Measurements from ENCODE around the gene ERI3. TPM values are rescaled to one million over a fixed set of nuclear protein-coding genes. Genes with fewer than 3 reads are reported as not detected.

ERI3 gene
- total RNA-seq, 1 experiment from 2014 or later, result 83.3 TPM

DNA sequence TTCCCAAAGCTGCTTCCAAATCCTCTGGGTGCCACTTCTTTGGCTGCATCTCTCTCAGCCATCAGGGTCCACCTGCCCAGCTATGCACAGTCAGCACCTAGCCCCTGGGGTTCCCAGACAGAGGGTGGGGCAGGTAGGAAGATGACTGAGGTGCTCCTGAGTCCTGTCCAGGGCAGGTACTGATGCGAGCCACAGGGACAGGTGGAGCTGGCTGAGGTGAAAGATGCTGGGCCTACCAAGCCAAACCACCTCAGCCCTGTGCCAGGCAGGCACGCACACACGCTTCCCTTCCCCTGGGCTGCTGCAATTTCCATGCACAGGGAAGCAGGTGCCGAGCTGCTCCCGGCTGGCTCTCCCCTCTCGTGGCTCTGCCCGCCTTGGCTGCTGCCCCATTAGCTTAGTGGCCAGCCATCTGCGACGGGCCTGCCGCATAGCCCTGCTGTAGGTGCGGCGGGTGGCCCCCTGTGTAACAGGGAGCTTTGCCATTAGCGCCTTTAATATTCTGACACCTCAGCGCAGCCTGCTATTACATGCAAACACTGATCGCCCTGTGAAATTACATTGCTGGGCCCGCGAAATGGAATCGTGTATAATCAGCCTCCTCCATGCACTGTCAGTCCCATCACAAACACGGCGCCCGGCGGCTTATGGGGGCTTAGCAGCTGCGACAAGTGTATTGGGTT is 102.9 kb downstream of the ERI3 start:
- BruUV-seq (replicated peaks), result no TSS peak
- TF ChIP-seq, protein P1, sequence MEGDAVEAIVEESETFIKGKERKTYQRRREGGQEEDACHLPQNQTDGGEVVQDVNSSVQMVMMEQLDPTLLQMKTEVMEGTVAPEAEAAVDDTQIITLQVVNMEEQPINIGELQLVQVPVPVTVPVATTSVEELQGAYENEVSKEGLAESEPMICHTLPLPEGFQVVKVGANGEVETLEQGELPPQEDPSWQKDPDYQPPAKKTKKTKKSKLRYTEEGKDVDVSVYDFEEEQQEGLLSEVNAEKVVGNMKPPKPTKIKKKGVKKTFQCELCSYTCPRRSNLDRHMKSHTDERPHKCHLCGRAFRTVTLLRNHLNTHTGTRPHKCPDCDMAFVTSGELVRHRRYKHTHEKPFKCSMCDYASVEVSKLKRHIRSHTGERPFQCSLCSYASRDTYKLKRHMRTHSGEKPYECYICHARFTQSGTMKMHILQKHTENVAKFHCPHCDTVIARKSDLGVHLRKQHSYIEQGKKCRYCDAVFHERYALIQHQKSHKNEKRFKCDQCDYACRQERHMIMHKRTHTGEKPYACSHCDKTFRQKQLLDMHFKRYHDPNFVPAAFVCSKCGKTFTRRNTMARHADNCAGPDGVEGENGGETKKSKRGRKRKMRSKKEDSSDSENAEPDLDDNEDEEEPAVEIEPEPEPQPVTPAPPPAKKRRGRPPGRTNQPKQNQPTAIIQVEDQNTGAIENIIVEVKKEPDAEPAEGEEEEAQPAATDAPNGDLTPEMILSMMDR (IDR thresholded peaks at IDR 0.05), result no peak
- TF ChIP-seq POLR2AphosphoS5 (IDR thresholded peaks at IDR 0.05; ENCODE audit: low read depth, low read length), result no peak
- TF ChIP-seq TCF7L2 (IDR thresholded peaks at IDR 0.05; ENCODE audit: low read depth, low read length), result no peak
- TF ChIP-seq, protein P2, sequence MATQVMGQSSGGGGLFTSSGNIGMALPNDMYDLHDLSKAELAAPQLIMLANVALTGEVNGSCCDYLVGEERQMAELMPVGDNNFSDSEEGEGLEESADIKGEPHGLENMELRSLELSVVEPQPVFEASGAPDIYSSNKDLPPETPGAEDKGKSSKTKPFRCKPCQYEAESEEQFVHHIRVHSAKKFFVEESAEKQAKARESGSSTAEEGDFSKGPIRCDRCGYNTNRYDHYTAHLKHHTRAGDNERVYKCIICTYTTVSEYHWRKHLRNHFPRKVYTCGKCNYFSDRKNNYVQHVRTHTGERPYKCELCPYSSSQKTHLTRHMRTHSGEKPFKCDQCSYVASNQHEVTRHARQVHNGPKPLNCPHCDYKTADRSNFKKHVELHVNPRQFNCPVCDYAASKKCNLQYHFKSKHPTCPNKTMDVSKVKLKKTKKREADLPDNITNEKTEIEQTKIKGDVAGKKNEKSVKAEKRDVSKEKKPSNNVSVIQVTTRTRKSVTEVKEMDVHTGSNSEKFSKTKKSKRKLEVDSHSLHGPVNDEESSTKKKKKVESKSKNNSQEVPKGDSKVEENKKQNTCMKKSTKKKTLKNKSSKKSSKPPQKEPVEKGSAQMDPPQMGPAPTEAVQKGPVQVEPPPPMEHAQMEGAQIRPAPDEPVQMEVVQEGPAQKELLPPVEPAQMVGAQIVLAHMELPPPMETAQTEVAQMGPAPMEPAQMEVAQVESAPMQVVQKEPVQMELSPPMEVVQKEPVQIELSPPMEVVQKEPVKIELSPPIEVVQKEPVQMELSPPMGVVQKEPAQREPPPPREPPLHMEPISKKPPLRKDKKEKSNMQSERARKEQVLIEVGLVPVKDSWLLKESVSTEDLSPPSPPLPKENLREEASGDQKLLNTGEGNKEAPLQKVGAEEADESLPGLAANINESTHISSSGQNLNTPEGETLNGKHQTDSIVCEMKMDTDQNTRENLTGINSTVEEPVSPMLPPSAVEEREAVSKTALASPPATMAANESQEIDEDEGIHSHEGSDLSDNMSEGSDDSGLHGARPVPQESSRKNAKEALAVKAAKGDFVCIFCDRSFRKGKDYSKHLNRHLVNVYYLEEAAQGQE (IDR thresholded peaks at IDR 0.05; ENCODE audit: insufficient read depth in 1 of 2, low read depth in 2 of 2, low read length in 1 of 2), result no peak
- TF ChIP-seq SIN3A (IDR thresholded peaks at IDR 0.05; ENCODE audit: borderline replicate concordance, insufficient read depth, low read depth, low read length), result no peak
- no peak for ATAC-seq

DNA sequence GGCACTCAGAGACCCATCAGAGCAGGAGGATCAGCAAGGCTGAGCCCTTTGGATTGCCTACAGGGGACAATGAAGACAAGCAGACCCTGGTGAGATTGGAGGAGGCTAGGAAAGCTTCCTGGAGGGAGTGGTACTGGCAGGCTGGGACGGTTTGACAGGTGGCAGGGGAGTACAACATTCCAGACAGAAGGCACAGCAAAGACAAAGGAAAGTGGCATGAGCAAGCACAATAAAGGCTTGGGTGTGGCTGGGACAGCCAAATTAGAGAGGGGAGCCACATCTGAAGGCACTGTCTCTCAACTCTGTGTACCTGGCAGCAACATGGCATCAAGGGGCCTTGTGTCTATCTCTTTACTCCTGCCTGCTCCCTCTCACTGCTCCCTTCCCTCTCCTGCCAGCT is 103.6 kb downstream of the ERI3 start:
- H3K27me3 ChIP-seq (ENCODE audit: control insufficient read depth, insufficient read depth, low read length), result no peaks in the 10 kb centered on the region
- ATAC-seq (no peak), DNase-seq (ENCODE audit: low read depth, low spot score) (no peak)
- no peak overlapping the region for H3K27ac ChIP-seq (ENCODE audit: low read length)
- H3K4me1 ChIP-seq (ENCODE audit: control insufficient read depth, insufficient read depth, low read length), result no peaks in the 10 kb centered on the region
- in situ Hi-C loops (cut with HindIII; ENCODE audit: low pct_unique_long_range_greater_than_20kb, low sequenced_read_pairs), result no loop called here
- no peaks in the 10 kb centered on the region for H3K36me3 ChIP-seq (ENCODE audit: control insufficient read depth, insufficient read depth, low read length)
- no peak for TF ChIP-seq SIN3A (IDR thresholded peaks at IDR 0.05; ENCODE audit: borderline replicate concordance, insufficient read depth, low read depth, low read length)
- TF ChIP-seq, protein P1 (IDR thresholded peaks at IDR 0.05), result no peak
- TF ChIP-seq, protein P2 (IDR thresholded peaks at IDR 0.05; ENCODE audit: insufficient read depth in 1 of 2, low read depth in 2 of 2, low read length in 1 of 2), result no peak
- intact Hi-C loops (cut with micrococcal nuclease; ENCODE audit: unreplicated experiment), result no loop called here
- ChIA-PET CTCF (no interaction called here), POLR2A (interaction anchor here (0.6 kb wide), 1 partner anchor 49 kb away, joined by 3 read pairs; no protein-coding TSS in a partner anchor)
- no peaks in the 10 kb centered on the region for H3K9me3 ChIP-seq (ENCODE audit: control insufficient read depth, insufficient read depth, low read depth, low read length)
- no TSS peak for BruUV-seq (replicated peaks)
- no peak overlapping the region for H3K4me3 ChIP-seq (ENCODE audit: low read depth in 2 of 2, low read length in 2 of 2)

More for the DNA sequence above, 102.9 kb downstream of the ERI3 start:
- H3K4me1 ChIP-seq (ENCODE audit: control insufficient read depth, insufficient read depth, low read length), result no peaks in the 10 kb centered on the region
- no peak for DNase-seq (ENCODE audit: low read depth, low spot score)
- H3K9me3 ChIP-seq (ENCODE audit: control insufficient read depth, insufficient read depth, low read depth, low read length), result no peaks in the 10 kb centered on the region
- ChIA-PET CTCF (no interaction called here), POLR2A (interaction anchor here (0.5 to 0.6 kb wide), 2 partner anchors 15 to 49 kb away, joined by 3 read pairs; no protein-coding TSS in a partner anchor)
- no peaks in the 10 kb centered on the region for H3K36me3 ChIP-seq (ENCODE audit: control insufficient read depth, insufficient read depth, low read length)
- H3K27me3 ChIP-seq (ENCODE audit: control insufficient read depth, insufficient read depth, low read length), result no peaks in the 10 kb centered on the region
- in situ Hi-C loops (cut with HindIII; ENCODE audit: low pct_unique_long_range_greater_than_20kb, low sequenced_read_pairs) (no loop called here), intact Hi-C loops (cut with micrococcal nuclease; ENCODE audit: unreplicated experiment) (no loop called here)
- no peak overlapping the region for H3K4me3 ChIP-seq (ENCODE audit: low read depth in 2 of 2, low read length in 2 of 2)
- no peak overlapping the region for H3K27ac ChIP-seq (ENCODE audit: low read length)
